Prostate gland (tissue), 2 donors: ENCODE measurements around the gene DHCR7. TPM values are rescaled to one million over a fixed set of nuclear protein-coding genes. Genes with fewer than 3 reads are reported as not detected.
A peak's percentile ranks its signal among the peaks of the same experiment; 100 is the strongest.

Experiments
- DNase-seq: peaks from one replicate; pipeline ENCODE4 v3.0.0-alpha.2; 2019; ENCODE audit warnings: low spot score
- H3K27ac ChIP-seq, 2 donors: fragments of 200-600 bp; sonication (generic); 2 replicates each; pipeline ENCODE4 v1.5.1; 2017 to 2019
- H3K27me3 ChIP-seq: fragments of 200-600 bp; sonication (generic); replicated peaks from 2 replicates; pipeline ENCODE4 v1.5.1; 2019; ENCODE audit not compliant: insufficient read depth
- H3K36me3 ChIP-seq, 2 donors: fragments of 200-600 bp; sonication (generic); 1 replicate in 1 of 2; 2 replicates in 1 of 2; pipeline versions ENCODE4 v1.5.1 to v1.8.1; 2017 to 2019
- H3K4me1 ChIP-seq: fragments of 200-600 bp; sonication (generic); replicated peaks from 2 replicates; pipeline ENCODE4 v1.5.1; 2019
- H3K4me3 ChIP-seq, 2 donors: fragments of 200-600 bp; sonication (generic); 2 replicates each; pipeline ENCODE4 v1.5.1; 2017 to 2019
- H3K9me3 ChIP-seq: fragments of 200-600 bp; sonication (generic); 2 replicates; pipeline ENCODE4 v1.5.1; 2017
- CTCF ChIP-seq, 4 experiments: fragments of 200-600 bp in 2 of 4; fragments of 450-650 bp in 2 of 4; sonication (generic) in 2 of 4; IDR thresholded peaks; 1 replicate in 3 of 4; 2 replicates in 1 of 4; pipeline ENCODE4 v1.5.1; 2016 to 2019; ENCODE audit warnings: antibody characterized with exemption in 4 of 4, mild to moderate bottlenecking in 2 of 4, moderate library complexity in 2 of 4
- POLR2A ChIP-seq: fragments of 450-650 bp; IDR thresholded peaks from one replicate; pipeline ENCODE4 v1.6.1; 2016; ENCODE audit warnings: antibody characterized with exemption, mild to moderate bottlenecking
- POLR2AphosphoS5 ChIP-seq: sonication (generic); formaldehyde crosslinking; IDR thresholded peaks from one replicate; pipeline ENCODE4 v1.6.1; 2017; ENCODE audit warnings: antibody characterized with exemption
- WGBS: methylation state at CpG from one replicate; pipeline ENCODE4 v1.1.5; 2018; 5-methylcytosine and 5-hydroxymethylcytosine counted together
- intact Hi-C: fragments of 100-400 bp; cut with DNase I; formaldehyde crosslinking; loops from one replicate; pipeline ENCODE4 v1.14.2; 2022
- total RNA-seq, 2 donors: library from RNA; depleted of rRNA; stranded (reverse); fragments of >200 nt; gene quantifications; one replicate each; pipeline ENCODE4 v1.1.0, GENCODE V29; 2016

The DHCR7 gene
- total RNA-seq, 2 donors from 2014 or later, result 29.5 to 93.9 TPM

GRCh38 chr11:71429701-71430100 is 18.5 kb downstream of the DHCR7 start:
- WGBS, result 89% methylated on average over 6 of the region's 6 CpGs
- Histone ChIP-seq H3K27me3 (no peaks in the 10 kb centered on the region), H3K36me3 (no peaks in the 10 kb centered on the region), H3K27ac (no peak overlapping the region), H3K4me3 (no peak overlapping the region), H3K4me1 (peaks cover 12% of the 10 kb centered on the region), H3K9me3 (no peaks in the 10 kb centered on the region)
- no peak for TF ChIP-seq CTCF (IDR thresholded peaks at IDR 0.05)
- no peak for TF ChIP-seq POLR2AphosphoS5
- TF ChIP-seq POLR2A, result no peak
- no peak for DNase-seq
- intact Hi-C loops, result no loop called here

GRCh38 chr11:71428861-71429435 is 19.2 kb downstream of the DHCR7 start:
- DNase-seq, result no peak
- no peak overlapping the region for H3K27ac ChIP-seq
- H3K4me1 ChIP-seq, result peaks cover 10% of the 10 kb centered on the region

GRCh38 chr11:71426413-71426812 is 21.8 kb downstream of the DHCR7 start:
- Histone ChIP-seq H3K9me3 (no peaks in the 10 kb centered on the region), H3K36me3 (no peaks in the 10 kb centered on the region), H3K4me1 (no peaks in the 10 kb centered on the region), H3K27ac (no peak overlapping the region), H3K27me3 (no peaks in the 10 kb centered on the region), H3K4me3 (no peak overlapping the region)
- intact Hi-C loops, result no loop called here
- 85% methylated on average over 3 of the region's 3 CpGs for WGBS
- DNase-seq, result no peak
- TF ChIP-seq CTCF (IDR thresholded peaks at IDR 0.05), result no peak
- TF ChIP-seq POLR2A, result no peak
- TF ChIP-seq POLR2AphosphoS5, result no peak

More at GRCh38 chr11:71428861-71429435, 19.2 kb downstream of the DHCR7 start:
- Histone ChIP-seq H3K9me3 (no peaks in the 10 kb centered on the region), H3K36me3 (no peaks in the 10 kb centered on the region), H3K27me3 (no peaks in the 10 kb centered on the region), H3K4me3 (no peak overlapping the region)
- no peak for TF ChIP-seq POLR2AphosphoS5
- TF ChIP-seq CTCF (IDR thresholded peaks at IDR 0.05), result no peak
- TF ChIP-seq POLR2A, result no peak
- WGBS, result 62% methylated on average over 7 of the region's 7 CpGs
- intact Hi-C loops, result no loop called here

- DNase-seq, result peak; percentile 33
- TF ChIP-seq CTCF (IDR thresholded peaks at IDR 0.05) (no peak), POLR2A (no peak), POLR2AphosphoS5 (no peak)
- 41% methylated on average over 4 of the region's 4 CpGs for WGBS
Observed at GRCh38 chr11:71425860-71426259, 22.3 kb downstream of the DHCR7 start.

GRCh38 chr11:71425409-71425808 is 22.8 kb downstream of the DHCR7 start:
- WGBS, result 71% methylated on average over 2 of the region's 2 CpGs
- H3K27ac ChIP-seq, result no peak overlapping the region

More at GRCh38 chr11:71425860-71426259, 22.3 kb downstream of the DHCR7 start:
- Histone ChIP-seq H3K4me3 (no peak overlapping the region), H3K9me3 (no peaks in the 10 kb centered on the region), H3K27me3 (no peaks in the 10 kb centered on the region), H3K27ac (no peak overlapping the region), H3K36me3 (no peaks in the 10 kb centered on the region), H3K4me1 (no peaks in the 10 kb centered on the region)
- intact Hi-C loops, result no loop called here

More at GRCh38 chr11:71425409-71425808, 22.8 kb downstream of the DHCR7 start:
- Histone ChIP-seq H3K4me1 (no peaks in the 10 kb centered on the region), H3K27me3 (no peaks in the 10 kb centered on the region), H3K9me3 (no peaks in the 10 kb centered on the region), H3K4me3 (no peak overlapping the region), H3K36me3 (no peaks in the 10 kb centered on the region)
- no peak for DNase-seq
- no peak for TF ChIP-seq CTCF (IDR thresholded peaks at IDR 0.05)
- TF ChIP-seq POLR2A, result no peak
- no peak for TF ChIP-seq POLR2AphosphoS5
- intact Hi-C loops, result no loop called here
